ENCODE data around the gene TNFSF8. TPM values are rescaled to one million over a fixed set of nuclear protein-coding genes. Genes with fewer than 3 reads are reported as not detected.

Gene TNFSF8
- total RNA-seq, 2 donors from 2014 or later, result 0.32 to 2.4 TPM

- no peaks in the 10 kb centered on the region for H3K27me3 ChIP-seq (replicated peaks; ENCODE audit: insufficient read depth)
- no peaks in the 10 kb centered on the region for H3K9me3 ChIP-seq
- no peak for DNase-seq (ENCODE audit: low spot score)
- TF ChIP-seq CTCF (IDR thresholded peaks at IDR 0.05) (no peak), POLR2AphosphoS5 (IDR thresholded peaks at IDR 0.05) (no peak), POLR2A (IDR thresholded peaks at IDR 0.05) (no peak)
- no peaks in the 10 kb centered on the region for H3K4me1 ChIP-seq (replicated peaks)
- H3K27ac ChIP-seq, result no peak overlapping the region
- H3K36me3 ChIP-seq, result no peaks in the 10 kb centered on the region
- H3K4me3 ChIP-seq, result no peak overlapping the region
- intact Hi-C loops (cut with DNase I), result no loop called here
- 63% methylated on average over 4 of the region's 4 CpGs for WGBS
Measured at GRCh38 chr9:114938687-114939575, 8.5 kb upstream of the TNFSF8 start.

DNA sequence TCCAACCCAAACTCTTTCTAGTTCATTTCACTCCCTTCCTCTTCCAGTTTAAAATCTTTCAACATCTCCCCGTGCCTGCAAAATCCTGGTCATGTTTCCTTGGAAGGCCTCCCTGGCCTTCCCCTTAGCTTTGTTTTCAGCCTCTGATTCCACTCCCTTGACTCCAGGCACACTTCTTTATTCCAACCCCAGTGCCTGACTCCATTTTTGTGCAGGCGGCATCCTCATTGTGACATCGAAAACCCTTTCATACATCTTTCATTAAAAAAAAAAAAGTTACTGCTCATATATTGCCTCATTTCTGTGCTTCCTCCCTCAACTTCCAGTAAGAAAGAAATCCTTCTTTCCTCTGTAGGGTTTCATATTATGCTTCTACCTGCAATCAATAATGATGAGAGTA, 7.1 kb upstream of the TNFSF8 start:
- DNase-seq (ENCODE audit: low spot score), result no peak
- H3K36me3 ChIP-seq, result no peaks in the 10 kb centered on the region
- H3K27me3 ChIP-seq (replicated peaks; ENCODE audit: insufficient read depth), result no peaks in the 10 kb centered on the region
- WGBS, result 86% methylated on average over 3 of the region's 3 CpGs
- intact Hi-C loops (cut with DNase I), result no loop called here
- no peaks in the 10 kb centered on the region for H3K4me1 ChIP-seq (replicated peaks)
- TF ChIP-seq CTCF (IDR thresholded peaks at IDR 0.05) (no peak), POLR2AphosphoS5 (IDR thresholded peaks at IDR 0.05) (no peak), POLR2A (IDR thresholded peaks at IDR 0.05) (no peak)
- H3K9me3 ChIP-seq, result no peaks in the 10 kb centered on the region
- H3K27ac ChIP-seq, result no peak overlapping the region
- no peak overlapping the region for H3K4me3 ChIP-seq

- no peak overlapping the region for H3K27ac ChIP-seq
- WGBS, result 83% methylated on average over 1 of the region's 1 CpG
- no peak for TF ChIP-seq CTCF (IDR thresholded peaks at IDR 0.05)
- no peak for TF ChIP-seq POLR2A (IDR thresholded peaks at IDR 0.05)
- TF ChIP-seq POLR2AphosphoS5 (IDR thresholded peaks at IDR 0.05), result no peak
- no peaks in the 10 kb centered on the region for H3K9me3 ChIP-seq
- no peaks in the 10 kb centered on the region for H3K27me3 ChIP-seq (replicated peaks; ENCODE audit: insufficient read depth)
- no peak for DNase-seq (ENCODE audit: low spot score)
- H3K4me3 ChIP-seq, result no peak overlapping the region
- intact Hi-C loops (cut with DNase I), result no loop called here
- no peaks in the 10 kb centered on the region for H3K36me3 ChIP-seq
- no peaks in the 10 kb centered on the region for H3K4me1 ChIP-seq (replicated peaks)
Measured at GRCh38 chr9:114936581-114936980, 6.2 kb upstream of the TNFSF8 start.

GRCh38 chr9:114935119-114935518, 4.7 kb upstream of the TNFSF8 start:
- no peaks in the 10 kb centered on the region for H3K27me3 ChIP-seq (replicated peaks; ENCODE audit: insufficient read depth)
- H3K36me3 ChIP-seq, result no peaks in the 10 kb centered on the region
- 77% methylated on average over 3 of the region's 3 CpGs for WGBS
- no peak overlapping the region for H3K27ac ChIP-seq
- no peaks in the 10 kb centered on the region for H3K9me3 ChIP-seq
- no peak for TF ChIP-seq CTCF (IDR thresholded peaks at IDR 0.05)
- TF ChIP-seq POLR2A (IDR thresholded peaks at IDR 0.05), result no peak
- TF ChIP-seq POLR2AphosphoS5 (IDR thresholded peaks at IDR 0.05), result no peak
- no peak overlapping the region for H3K4me3 ChIP-seq
- no peak for DNase-seq (ENCODE audit: low spot score)
- no peaks in the 10 kb centered on the region for H3K4me1 ChIP-seq (replicated peaks)
- intact Hi-C loops (cut with DNase I), result no loop called here

GRCh38 chr9:114932502-114932901, 2.1 kb upstream of the TNFSF8 start:
- Histone ChIP-seq H3K4me1 (replicated peaks) (no peaks in the 10 kb centered on the region), H3K9me3 (no peaks in the 10 kb centered on the region), H3K27me3 (replicated peaks; ENCODE audit: insufficient read depth) (no peaks in the 10 kb centered on the region), H3K4me3 (no peak overlapping the region), H3K36me3 (no peaks in the 10 kb centered on the region), H3K27ac (no peak overlapping the region)
- DNase-seq (ENCODE audit: low spot score), result no peak
- TF ChIP-seq CTCF (IDR thresholded peaks at IDR 0.05), result no peak
- TF ChIP-seq POLR2A (IDR thresholded peaks at IDR 0.05), result no peak
- no peak for TF ChIP-seq POLR2AphosphoS5 (IDR thresholded peaks at IDR 0.05)
- intact Hi-C loops (cut with DNase I), result no loop called here
- 83% methylated on average over 3 of the region's 3 CpGs for WGBS

Data from prostate gland (tissue), 2 donors.